NCI-H2227 treated with DMSO at 0.1 percent for 48 hours (cell line): Measurements from ENCODE around the gene ARFGAP1.
A peak's percentile ranks its signal among the peaks of the same experiment; 100 is the strongest.

Experiments
- DNase-seq: peaks from one replicate; lab custom pipeline; 2025; lab: John Stamatoyannopoulos, UW

Gene ARFGAP1

GRCh38 chr20:63272105-63273058, at the start of gene ARFGAP1:
TSS of gene ARFGAP1 (plus strand) at chr20:63272813. CDS start at chr20:63275581, 2,768 bp downstream.
- DNase-seq, result peak; percentile 79

- peak; percentile 2 for DNase-seq
These were observed 49.3 kb upstream of the ARFGAP1 start for GRCh38 chr20:63223121-63223825.

GRCh38 chr20:63223826-63224207, 48.8 kb upstream of the ARFGAP1 start:
- DNase-seq, result no peak

- DNase-seq, result peak; percentile 55
These were observed 48.1 kb upstream of the ARFGAP1 start for GRCh38 chr20:63224412-63225081.

GRCh38 chr20:63225082-63225454, 47.5 kb upstream of the ARFGAP1 start:
- peak; percentile 50 for DNase-seq

GRCh38 chr20:63226042-63226943, 46.3 kb upstream of the ARFGAP1 start:
- no peak for DNase-seq

- no peak for DNase-seq
These were observed 45.4 kb upstream of the ARFGAP1 start for GRCh38 chr20:63227260-63227659.

GRCh38 chr20:63228806-63229205, 43.8 kb upstream of the ARFGAP1 start:
- DNase-seq, result no peak

GRCh38 chr20:63230800-63231268, 41.8 kb upstream of the ARFGAP1 start:
- peak; percentile 12 for DNase-seq

GRCh38 chr20:63232235-63233060, 40.2 kb upstream of the ARFGAP1 start:
- DNase-seq, result no peak

- DNase-seq, result no peak
These were observed 39.6 kb upstream of the ARFGAP1 start for GRCh38 chr20:63233061-63233344.

- DNase-seq, result no peak
These were observed 38.7 kb upstream of the ARFGAP1 start for GRCh38 chr20:63233924-63234323.

- peak; percentile 3 for DNase-seq
These were observed 37.8 kb upstream of the ARFGAP1 start for GRCh38 chr20:63234693-63235398.

GRCh38 chr20:63235399-63235983, 37.1 kb upstream of the ARFGAP1 start, which contains the start of gene BIRC7:
TSS of gene BIRC7 (plus strand) at chr20:63235905. CDS start at chr20:63236097, 192 bp downstream.
- DNase-seq, result no peak

- no peak for DNase-seq
These were observed 36.3 kb upstream of the ARFGAP1 start for GRCh38 chr20:63236116-63236837.

GRCh38 chr20:63238031-63238430, 34.6 kb upstream of the ARFGAP1 start:
- no peak for DNase-seq

GRCh38 chr20:63238514-63239125, 34.0 kb upstream of the ARFGAP1 start:
- DNase-seq, result no peak

- DNase-seq, result no peak
These were observed 33.2 kb upstream of the ARFGAP1 start for GRCh38 chr20:63239431-63239830.
